ENCODE results near the gene KIZ.

- TF ChIP-seq, protein P1, sequence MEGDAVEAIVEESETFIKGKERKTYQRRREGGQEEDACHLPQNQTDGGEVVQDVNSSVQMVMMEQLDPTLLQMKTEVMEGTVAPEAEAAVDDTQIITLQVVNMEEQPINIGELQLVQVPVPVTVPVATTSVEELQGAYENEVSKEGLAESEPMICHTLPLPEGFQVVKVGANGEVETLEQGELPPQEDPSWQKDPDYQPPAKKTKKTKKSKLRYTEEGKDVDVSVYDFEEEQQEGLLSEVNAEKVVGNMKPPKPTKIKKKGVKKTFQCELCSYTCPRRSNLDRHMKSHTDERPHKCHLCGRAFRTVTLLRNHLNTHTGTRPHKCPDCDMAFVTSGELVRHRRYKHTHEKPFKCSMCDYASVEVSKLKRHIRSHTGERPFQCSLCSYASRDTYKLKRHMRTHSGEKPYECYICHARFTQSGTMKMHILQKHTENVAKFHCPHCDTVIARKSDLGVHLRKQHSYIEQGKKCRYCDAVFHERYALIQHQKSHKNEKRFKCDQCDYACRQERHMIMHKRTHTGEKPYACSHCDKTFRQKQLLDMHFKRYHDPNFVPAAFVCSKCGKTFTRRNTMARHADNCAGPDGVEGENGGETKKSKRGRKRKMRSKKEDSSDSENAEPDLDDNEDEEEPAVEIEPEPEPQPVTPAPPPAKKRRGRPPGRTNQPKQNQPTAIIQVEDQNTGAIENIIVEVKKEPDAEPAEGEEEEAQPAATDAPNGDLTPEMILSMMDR (IDR thresholded peaks at IDR 0.05) = no peak
- TF ChIP-seq POLR2A (IDR thresholded peaks at IDR 0.05) = no peak
- no peak for TF ChIP-seq POLR2AphosphoS5 (IDR thresholded peaks at IDR 0.05)
Measured at GRCh38 chr20:21159658-21160380, 33.9 kb downstream of the KIZ start.

All from upper lobe of left lung (tissue), 4 donors.